Sciatic nerve (tissue), 2 donors: ENCODE measurements around the gene NT5C. TPM values are rescaled to one million over a fixed set of nuclear protein-coding genes. Genes with fewer than 3 reads are reported as not detected.

Source experiments
- ATAC-seq: fragments of 200-7000 bp; cut with Tn5 transposase; one replicate; pipeline ENCODE4 v1.9.1; 2020; ENCODE audit warnings: mild to moderate bottlenecking, moderate library complexity
- DNase-seq: peaks from one replicate; pipeline ENCODE4 v3.0.0-alpha.2; 2020; ENCODE audit warnings: low spot score
- intact Hi-C: fragments of 100-400 bp; cut with DNase I; formaldehyde crosslinking; loops from one replicate; pipeline ENCODE4 v1.14.2; 2022
- total RNA-seq: library from RNA; stranded (reverse); fragmentation: NEBNext Ultra II Directional; extraction: Animal tissue kit (Norgen Biotek cat#: 25700); gene quantifications from one replicate; pipeline ENCODE4 v1.2.1, GENCODE V29; 2021
- donor health status: DM: no; HTN: no; CAD: no.
- donor health status: DM: no; HTN: no; CAD: no.

The NT5C gene
- total RNA-seq, 1 donor from 2014 or later = 38.7 TPM

- no peak for DNase-seq
- intact Hi-C loops = no loop called here
- no peak for ATAC-seq
Measured at GRCh38 chr17:75099881-75100595, 31.5 kb downstream of the NT5C start.

DNA sequence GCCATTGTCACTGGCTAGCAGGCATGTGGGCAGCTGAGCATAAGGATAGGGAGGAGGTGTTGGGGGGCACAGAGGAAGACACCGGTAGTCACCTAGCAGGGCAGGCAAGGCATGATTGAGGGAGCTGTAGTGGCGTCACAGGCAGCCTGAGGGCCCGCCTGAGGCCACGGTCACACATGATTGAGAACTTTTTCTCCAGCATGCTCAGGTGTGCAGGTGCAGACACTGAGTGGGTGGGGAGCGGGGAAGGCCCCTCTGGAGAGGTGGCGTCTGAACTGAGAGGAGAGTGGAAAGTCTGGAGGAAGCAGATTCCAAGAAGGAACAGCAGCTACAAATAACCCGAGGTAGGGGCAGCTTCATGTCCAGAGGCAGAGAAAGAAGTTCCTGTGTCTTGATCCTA is 32.7 kb downstream of the NT5C start:
- no peak for DNase-seq
- intact Hi-C loops = no loop called here
- no peak for ATAC-seq

DNA sequence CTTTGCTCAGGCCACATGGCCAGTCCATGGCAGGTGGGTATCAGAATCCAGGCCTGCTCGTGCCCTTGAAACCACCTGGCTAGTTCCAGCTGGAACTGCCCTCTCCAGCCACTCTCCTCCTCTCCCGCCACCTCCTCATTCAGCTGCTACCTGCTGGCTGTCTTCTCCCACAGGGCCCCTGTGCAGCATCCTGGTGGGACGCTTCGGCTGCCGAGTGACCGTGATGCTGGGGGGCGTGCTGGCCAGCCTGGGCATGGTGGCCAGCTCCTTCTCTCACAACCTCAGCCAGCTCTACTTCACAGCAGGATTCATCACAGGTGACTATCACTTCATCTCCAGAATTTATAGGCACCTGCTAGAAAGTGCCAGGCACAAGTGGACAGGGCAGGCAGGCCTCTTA is 33.7 kb downstream of the NT5C start:
- intact Hi-C loops = no loop called here
- ATAC-seq (no peak), DNase-seq (no peak)

DNA sequence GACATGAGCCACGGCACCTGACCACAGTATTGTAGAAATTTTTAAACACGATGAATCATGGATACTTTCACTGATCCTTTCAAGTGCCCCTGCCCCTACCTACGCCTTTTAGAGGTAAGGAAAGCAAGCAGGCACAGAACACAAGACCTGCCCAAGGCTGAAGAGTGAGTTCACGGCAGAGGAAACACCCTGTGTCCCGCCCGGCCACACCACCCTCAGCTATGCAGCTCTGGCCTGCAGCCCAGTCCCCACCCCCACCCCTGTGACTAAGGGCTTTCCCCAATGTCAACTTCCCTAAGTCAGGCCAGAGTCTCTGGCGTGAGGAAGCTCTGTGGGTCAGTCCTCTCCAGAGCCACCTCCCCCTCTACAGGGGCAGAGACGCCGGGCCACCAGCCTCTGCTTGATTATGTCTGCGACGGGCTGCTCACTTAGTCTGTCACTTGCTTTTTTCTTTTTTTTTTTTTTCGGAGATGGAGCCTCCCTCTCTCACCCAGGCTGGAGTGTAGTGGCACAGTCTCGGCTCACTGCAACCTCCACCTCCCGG is 35.4 kb downstream of the NT5C start:
- intact Hi-C loops = no loop called here
- DNase-seq (peak; percentile 61), ATAC-seq (peak; percentile 76)

DNA sequence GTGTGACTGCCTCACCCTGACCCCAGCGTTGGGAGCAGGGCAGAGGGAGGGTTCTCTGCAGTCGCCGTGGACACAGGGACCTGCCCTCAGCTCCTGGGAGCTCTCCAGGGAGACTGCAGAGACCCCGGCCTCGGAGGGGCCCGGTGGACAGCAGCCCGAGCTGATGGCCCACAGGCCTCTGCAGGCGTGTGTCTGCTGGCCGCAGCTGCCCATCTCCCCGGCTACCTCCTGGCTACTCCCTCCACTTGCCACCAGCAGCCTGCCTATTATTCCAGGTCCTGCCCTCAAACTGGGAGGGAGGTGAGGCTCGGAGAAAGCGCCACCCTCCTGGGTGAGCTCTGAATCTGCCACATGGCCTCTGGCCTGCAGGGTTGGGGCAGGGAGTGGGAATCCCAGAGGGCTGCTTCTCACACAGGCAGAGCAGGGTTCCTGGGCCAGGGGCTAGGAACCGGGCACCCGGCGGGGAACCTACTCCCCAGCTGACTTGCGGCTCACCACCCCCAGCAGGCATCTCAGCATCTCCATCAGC is 36.6 kb downstream of the NT5C start:
- no peak for DNase-seq
- intact Hi-C loops = no loop called here
- no peak for ATAC-seq

DNA sequence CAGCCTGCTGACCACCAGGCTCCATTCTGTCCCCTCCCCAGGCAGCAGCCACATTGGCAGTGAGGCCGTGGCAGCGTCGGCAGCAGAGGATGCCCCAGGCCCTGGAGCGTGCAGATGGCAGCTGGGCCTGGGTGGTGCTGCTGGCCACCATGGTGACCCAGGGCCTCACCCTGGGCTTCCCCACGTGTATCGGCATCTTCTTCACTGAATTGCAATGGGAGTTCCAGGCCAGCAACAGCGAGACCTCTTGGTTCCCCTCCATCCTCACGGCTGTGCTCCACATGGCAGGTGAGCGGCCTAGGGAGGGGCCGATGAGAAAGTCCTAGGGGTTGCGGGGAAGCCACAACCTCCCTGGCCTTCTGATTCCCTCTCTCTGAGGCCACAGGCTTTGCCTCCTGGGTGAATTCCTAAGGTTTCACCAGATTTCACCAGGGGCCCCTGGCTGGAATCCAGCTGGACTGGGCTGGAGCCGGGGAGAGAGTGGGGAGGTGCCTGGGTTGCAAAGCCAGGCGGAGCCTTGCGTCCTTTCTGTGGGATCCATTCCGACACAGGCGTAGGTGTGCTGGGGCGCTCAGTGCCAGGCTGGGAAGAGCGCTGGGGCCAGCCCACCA is 37.9 kb downstream of the NT5C start:
- no peak for ATAC-seq
- no peak for DNase-seq
- intact Hi-C loops = no loop called here

DNA sequence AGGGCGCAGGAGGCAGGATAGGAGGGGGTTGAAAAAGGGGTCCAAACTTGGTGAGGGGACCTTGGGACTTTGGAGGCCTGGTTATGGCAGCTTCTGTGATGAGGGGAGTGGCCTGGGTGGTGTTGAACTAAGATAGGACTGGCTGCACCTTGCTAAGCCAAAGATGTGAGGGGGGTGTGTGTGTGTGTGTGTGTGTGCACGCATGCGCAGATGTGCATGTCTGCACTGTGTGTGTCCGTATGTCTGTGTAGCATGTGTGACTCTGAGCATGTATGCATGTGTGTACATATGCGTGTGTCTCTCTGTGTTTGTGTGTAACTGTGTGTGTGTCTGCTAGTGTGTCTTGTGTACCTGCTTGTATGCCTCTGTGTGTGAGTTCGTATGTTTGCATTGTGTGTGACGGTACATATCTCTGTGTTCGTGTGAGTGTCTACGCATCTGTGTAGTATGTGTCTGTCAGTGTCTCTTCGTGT is 39.7 kb downstream of the NT5C start:
- ATAC-seq = no peak
- intact Hi-C loops = no loop called here

DNA sequence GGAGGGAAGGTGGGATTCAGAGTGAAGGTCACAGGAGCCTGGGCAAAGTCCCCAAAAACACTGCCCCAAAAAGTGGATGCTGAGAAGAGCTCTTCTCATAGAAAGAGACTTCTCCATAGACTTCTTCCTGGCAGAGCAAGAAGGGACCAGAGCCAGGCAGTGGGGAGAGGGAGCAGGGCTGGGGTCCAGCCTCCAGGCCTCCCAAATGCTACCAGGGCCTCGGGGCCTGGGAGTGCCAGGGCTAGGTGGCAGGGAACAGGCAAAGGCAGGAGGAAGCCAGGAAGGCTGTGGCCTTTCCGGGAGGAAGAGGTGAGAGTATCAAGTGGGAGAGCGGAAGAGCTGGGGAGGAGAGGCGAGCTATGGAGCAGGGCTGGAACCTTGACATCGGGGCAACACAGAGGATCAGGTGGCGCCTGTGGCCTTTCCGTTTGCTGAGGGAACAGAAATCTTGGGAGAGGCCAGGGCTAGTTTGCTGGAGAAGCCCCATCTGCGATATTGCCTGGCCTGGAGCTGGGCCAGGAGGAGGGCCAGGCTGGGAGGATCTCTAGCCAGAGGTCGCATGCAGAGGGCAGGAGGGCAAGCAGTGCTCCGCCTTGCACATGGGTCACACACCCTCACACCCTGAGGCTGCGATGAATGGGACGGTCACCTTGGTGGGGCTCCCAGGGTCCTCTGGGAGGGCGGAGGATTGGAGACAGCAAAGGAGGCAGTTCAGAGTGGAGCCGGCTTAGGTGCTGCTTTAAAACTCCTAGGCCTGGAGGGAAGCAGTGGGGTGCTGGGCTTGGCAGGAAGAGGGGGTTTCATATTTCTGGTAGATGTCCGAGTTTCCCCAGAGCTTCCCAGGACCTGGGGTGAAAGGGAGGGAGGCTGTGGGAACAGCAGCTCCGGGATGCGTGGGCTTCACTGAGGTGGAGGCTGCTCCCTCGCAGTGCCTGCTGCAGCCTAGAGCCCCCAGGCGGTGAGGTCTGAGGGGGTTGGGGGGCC is 40.4 kb downstream of the NT5C start:
- intact Hi-C loops = no loop called here
- DNase-seq (no peak), ATAC-seq (peak; percentile 12)

More for the DNA sequence above, 39.7 kb downstream of the NT5C start:
- no peak for DNase-seq

GRCh38 chr17:75088465-75089417 is 42.8 kb downstream of the NT5C start:
- intact Hi-C loops = no loop called here
- no peak for DNase-seq
- ATAC-seq = peak; percentile 27

- DNase-seq (peak; percentile 87), ATAC-seq (peak; percentile 75)
- intact Hi-C loops = no loop called here
Measured at GRCh38 chr17:75087558-75088453, 43.7 kb downstream of the NT5C start, which contains the start of gene SLC16A5. SLC16A5 (plus strand) TSS chr17:75087954; CDS start chr17:75093637, 5,683 bp downstream.

- ATAC-seq (no peak), DNase-seq (no peak)
- intact Hi-C loops = no loop called here
Measured at GRCh38 chr17:75087182-75087557, 44.4 kb downstream of the NT5C start.

- DNase-seq (no peak), ATAC-seq (no peak)
- intact Hi-C loops = no loop called here
Measured at GRCh38 chr17:75086496-75087181, 44.9 kb downstream of the NT5C start.

DNA sequence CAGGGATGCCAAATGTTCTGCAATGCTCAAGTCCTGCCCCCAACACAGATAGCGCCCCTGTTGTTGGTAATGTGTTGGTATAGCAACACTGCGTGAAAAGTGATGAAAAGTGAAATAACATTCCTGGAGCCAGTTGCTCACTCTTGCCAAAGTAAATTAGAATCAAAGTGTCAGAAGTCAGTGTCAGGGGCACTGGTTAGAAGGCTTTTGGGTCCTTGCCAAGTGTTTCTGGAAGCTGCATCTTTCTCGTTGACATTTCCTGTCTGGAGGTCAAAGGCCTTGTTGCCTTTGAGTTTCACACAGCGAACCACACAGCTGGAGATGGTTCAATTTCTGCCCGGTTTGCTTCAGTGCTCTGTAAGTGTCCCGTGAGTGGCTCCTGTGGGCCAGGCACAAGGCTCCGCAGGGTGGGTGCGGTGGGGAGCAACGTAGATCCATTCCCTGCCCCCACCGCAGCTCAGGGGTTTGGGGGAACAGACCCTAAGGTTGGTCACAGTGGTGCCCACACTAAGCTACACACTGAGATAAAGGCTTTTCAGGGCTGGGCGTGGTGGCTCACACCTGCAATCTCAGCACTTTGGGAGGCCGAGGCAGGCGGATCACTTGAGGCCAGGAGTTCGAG is 47.4 kb downstream of the NT5C start:
- intact Hi-C loops = no loop called here
- no peak for DNase-seq
- ATAC-seq = peak; percentile 7

DNA sequence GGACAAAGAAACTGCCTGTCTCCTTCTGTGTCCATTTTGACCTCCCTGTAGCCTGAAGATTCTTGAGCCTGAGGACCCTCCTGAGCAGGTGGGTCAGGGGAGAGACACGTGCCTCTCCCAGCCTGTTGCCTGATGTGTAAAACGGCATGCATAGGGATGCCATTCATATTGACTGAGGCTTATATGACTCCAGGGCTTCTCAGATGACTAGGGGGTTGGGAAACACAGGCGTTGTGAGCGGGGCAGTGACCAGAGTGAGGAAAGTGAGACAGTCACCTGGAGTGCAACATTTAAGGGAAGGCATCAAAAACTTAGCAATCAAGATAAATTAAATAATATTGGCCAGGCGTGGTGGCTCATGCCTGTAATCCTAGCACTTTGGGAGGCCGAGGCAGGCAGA is 48.9 kb downstream of the NT5C start:
- intact Hi-C loops = no loop called here
- ATAC-seq = no peak
- no peak for DNase-seq

GRCh38 chr17:75081611-75082540 is 49.7 kb downstream of the NT5C start:
- intact Hi-C loops = no loop called here
- ATAC-seq (no peak), DNase-seq (no peak)
